Stomach (tissue), 9 donors: ENCODE data around the gene EN1. TPM values are rescaled to one million over a fixed set of nuclear protein-coding genes. Genes with fewer than 3 reads are reported as not detected.

Source experiments
- DNase-seq, 2 donors: peaks; one replicate each; pipeline versions ENCODE4 v3.0.0 to v3.0.0-alpha.2; 2013 to 2019
- H3K27ac ChIP-seq, 5 donors: fragments of 200-600 bp in 4 of 5; sonication (generic) in 4 of 5; one replicate each; pipeline ENCODE4 v1.5.1; 2013 to 2019; ENCODE audit warnings: mild to moderate bottlenecking in 1 of 5, moderate library complexity in 1 of 5
- H3K27me3 ChIP-seq, 3 donors: fragments of 200-600 bp; sonication (generic); one replicate each; pipeline ENCODE4 v1.5.1; 2017 to 2019; ENCODE audit warnings: mixed run types in 1 of 3
- H3K36me3 ChIP-seq, 4 donors: fragments of 200-600 bp; sonication (generic); 1 replicate in 3 of 4; 2 replicates in 1 of 4; pipeline ENCODE4 v1.5.1; 2016 to 2019
- H3K4me1 ChIP-seq, 4 donors: fragments of 200-600 bp; sonication (generic); one replicate each; pipeline ENCODE4 v1.5.1; 2016 to 2019
- H3K4me3 ChIP-seq, 4 donors: fragments of 200-600 bp; sonication (generic) in 3 of 4; one replicate each; pipeline ENCODE4 v1.5.1; 2016 to 2019; ENCODE audit warnings: mild to moderate bottlenecking in 1 of 4
- H3K9me3 ChIP-seq, 4 donors: fragments of 200-600 bp; sonication (generic); one replicate each; pipeline ENCODE4 v1.5.1; 2016 to 2019
- EP300 ChIP-seq: sonication (generic); formaldehyde crosslinking; IDR thresholded peaks from one replicate; pipeline ENCODE4 v1.6.1; 2017; ENCODE audit warnings: antibody characterized with exemption
- POLR2A ChIP-seq, 4 donors: fragments of 450-650 bp; IDR thresholded peaks; one replicate each; pipeline ENCODE4 v1.6.1; 2016; ENCODE audit warnings: antibody characterized with exemption in 4 of 4, control low read depth in 2 of 4, mild to moderate bottlenecking in 1 of 4, moderate library complexity in 1 of 4
- POLR2AphosphoS5 ChIP-seq, 3 donors: sonication (generic); formaldehyde crosslinking; IDR thresholded peaks; one replicate each; pipeline ENCODE4 v1.6.1; 2016; ENCODE audit warnings: antibody characterized with exemption in 3 of 3
- WGBS, 5 donors: extraction: QIAGEN DNeasy Blood & Tissue Kit in 3 of 5; methylation state at CpG; one replicate each; pipeline versions ENCODE4 v1.1.5 to v1.1.7; 2013 to 2018; 5-methylcytosine and 5-hydroxymethylcytosine counted together
- intact Hi-C: fragments of 100-400 bp; cut with DNase I; formaldehyde crosslinking; loops from one replicate; pipeline ENCODE4 v1.15.1; 2023; ENCODE audit warnings: low total_unique reads
- polyA plus RNA-seq, 3 donors: library from polyadenylated mRNA; stranded (reverse); fragments of 200-250 nt; gene quantifications; one replicate each; pipeline ENCODE4 v1.2.3, GENCODE V29; 2013
- total RNA-seq, 5 donors: library from RNA; depleted of rRNA; stranded (reverse); fragments of >200 nt; gene quantifications; one replicate each; pipeline versions ENCODE4 v1.1.0 to v1.2.3, GENCODE V29; 2014 to 2016
- TF ChIP-seq, protein P1 (sequence below), 7 experiments: fragments of 450-650 bp in 4 of 7; fragments of 200-600 bp in 3 of 7; sonication (generic) in 3 of 7; IDR thresholded peaks; one replicate each; pipeline ENCODE4 v1.5.1; 2016 to 2019; ENCODE audit warnings: antibody characterized with exemption in 7 of 7, control low read depth in 2 of 7, mild to moderate bottlenecking in 1 of 7
- donor health status: healthy with polysubstance abuse.
- donor health status: Bipolar disorder and iron deficiency.
- donor health status: healthy.

The EN1 gene
- total and polyA plus RNA-seq, 8 donors, result not detected

- TF ChIP-seq POLR2AphosphoS5 (IDR thresholded peaks at IDR 0.05) (no peak), POLR2A (IDR thresholded peaks at IDR 0.05) (no peak), EP300 (no peak)
- TF ChIP-seq, protein P1, sequence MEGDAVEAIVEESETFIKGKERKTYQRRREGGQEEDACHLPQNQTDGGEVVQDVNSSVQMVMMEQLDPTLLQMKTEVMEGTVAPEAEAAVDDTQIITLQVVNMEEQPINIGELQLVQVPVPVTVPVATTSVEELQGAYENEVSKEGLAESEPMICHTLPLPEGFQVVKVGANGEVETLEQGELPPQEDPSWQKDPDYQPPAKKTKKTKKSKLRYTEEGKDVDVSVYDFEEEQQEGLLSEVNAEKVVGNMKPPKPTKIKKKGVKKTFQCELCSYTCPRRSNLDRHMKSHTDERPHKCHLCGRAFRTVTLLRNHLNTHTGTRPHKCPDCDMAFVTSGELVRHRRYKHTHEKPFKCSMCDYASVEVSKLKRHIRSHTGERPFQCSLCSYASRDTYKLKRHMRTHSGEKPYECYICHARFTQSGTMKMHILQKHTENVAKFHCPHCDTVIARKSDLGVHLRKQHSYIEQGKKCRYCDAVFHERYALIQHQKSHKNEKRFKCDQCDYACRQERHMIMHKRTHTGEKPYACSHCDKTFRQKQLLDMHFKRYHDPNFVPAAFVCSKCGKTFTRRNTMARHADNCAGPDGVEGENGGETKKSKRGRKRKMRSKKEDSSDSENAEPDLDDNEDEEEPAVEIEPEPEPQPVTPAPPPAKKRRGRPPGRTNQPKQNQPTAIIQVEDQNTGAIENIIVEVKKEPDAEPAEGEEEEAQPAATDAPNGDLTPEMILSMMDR (IDR thresholded peaks at IDR 0.05), result no peak
- intact Hi-C loops, result no loop called here
- Histone ChIP-seq H3K4me1 (no peaks in the 10 kb centered on the region), H3K4me3 (no peak overlapping the region), H3K9me3 (no peaks in the 10 kb centered on the region), H3K27ac (no peak overlapping the region), H3K36me3 (no peaks in the 10 kb centered on the region), H3K27me3 (peaks cover 0 to 86% (median 30%) of the 10 kb centered on the region in 3 donors)
- DNase-seq, result no peak
- 58 to 67% (median 62%) methylated on average over 2 to 4 of the region's 4 CpGs for WGBS, 5 donors
Observed at GRCh38 chr2:118815731-118816130, 31.7 kb downstream of the EN1 start.

GRCh38 chr2:118815314-118815713 lies 32.1 kb downstream of the EN1 start:
- intact Hi-C loops, result no loop called here
- Histone ChIP-seq H3K4me1 (no peaks in the 10 kb centered on the region), H3K9me3 (no peaks in the 10 kb centered on the region), H3K27ac (no peak overlapping the region), H3K4me3 (no peak overlapping the region), H3K36me3 (no peaks in the 10 kb centered on the region), H3K27me3 (peaks cover 0 to 87% (median 30%) of the 10 kb centered on the region in 3 donors)
- no peak for DNase-seq
- TF ChIP-seq EP300, result no peak
- no peak for TF ChIP-seq POLR2AphosphoS5 (IDR thresholded peaks at IDR 0.05)
- no peak for TF ChIP-seq POLR2A (IDR thresholded peaks at IDR 0.05)
- TF ChIP-seq, protein P1 (IDR thresholded peaks at IDR 0.05), result no peak
- 79 to 91% (median 85%) methylated on average over 7 of the region's 7 CpGs for WGBS, 5 donors

- Histone ChIP-seq H3K4me1 (no peaks in the 10 kb centered on the region), H3K27ac (no peak overlapping the region), H3K27me3 (peaks cover 0 to 88% (median 34%) of the 10 kb centered on the region in 3 donors), H3K4me3 (no peak overlapping the region), H3K36me3 (no peaks in the 10 kb centered on the region), H3K9me3 (no peaks in the 10 kb centered on the region)
- intact Hi-C loops, result no loop called here
- 66 to 79% (median 71%) methylated on average over 3 of the region's 3 CpGs for WGBS, 5 donors
- no peak for TF ChIP-seq EP300
- TF ChIP-seq, protein P1 (IDR thresholded peaks at IDR 0.05), result no peak
- no peak for TF ChIP-seq POLR2AphosphoS5 (IDR thresholded peaks at IDR 0.05)
- no peak for TF ChIP-seq POLR2A (IDR thresholded peaks at IDR 0.05)
- no peak for DNase-seq
Observed at GRCh38 chr2:118814368-118814767, 33.1 kb downstream of the EN1 start.

- Histone ChIP-seq H3K4me1 (peaks cover 0 to under 1% (median under 1%) of the 10 kb centered on the region in 4 donors), H3K36me3 (no peaks in the 10 kb centered on the region), H3K4me3 (no peak overlapping the region), H3K27me3 (peaks cover 0 to 88% (median 36%) of the 10 kb centered on the region in 3 donors), H3K9me3 (no peaks in the 10 kb centered on the region), H3K27ac (no peak overlapping the region)
- intact Hi-C loops, result no loop called here
- DNase-seq, result no peak
- TF ChIP-seq, protein P1 (IDR thresholded peaks at IDR 0.05), result no peak
- no peak for TF ChIP-seq EP300
- no peak for TF ChIP-seq POLR2A (IDR thresholded peaks at IDR 0.05)
- no peak for TF ChIP-seq POLR2AphosphoS5 (IDR thresholded peaks at IDR 0.05)
- 36 to 46% (median 39%) methylated on average over 13 of the region's 13 CpGs for WGBS, 5 donors
Observed at GRCh38 chr2:118813601-118814339, 33.7 kb downstream of the EN1 start.
